OCI-LY7 (cell line): ENCODE data around the gene ITPKB.

Experiments
- CTCF ChIP-seq: fragments of 200-600 bp; sonication (generic); conservative IDR thresholded peaks from 2 replicates; pipeline ENCODE4 v1.5.1; 2014; ENCODE audit warnings: mild to moderate bottlenecking, antibody characterized with exemption, low read length, moderate library complexity, mixed read lengths
- EZH2phosphoT487 ChIP-seq: fragments of 200-600 bp; sonication (generic); IDR thresholded peaks from 2 replicates; pipeline ENCODE4 v1.6.1; 2018; ENCODE audit warnings: low read depth, borderline replicate concordance, mild to moderate bottlenecking, mixed run types, antibody characterized with exemption, low read length, moderate library complexity, mixed read lengths

DNA sequence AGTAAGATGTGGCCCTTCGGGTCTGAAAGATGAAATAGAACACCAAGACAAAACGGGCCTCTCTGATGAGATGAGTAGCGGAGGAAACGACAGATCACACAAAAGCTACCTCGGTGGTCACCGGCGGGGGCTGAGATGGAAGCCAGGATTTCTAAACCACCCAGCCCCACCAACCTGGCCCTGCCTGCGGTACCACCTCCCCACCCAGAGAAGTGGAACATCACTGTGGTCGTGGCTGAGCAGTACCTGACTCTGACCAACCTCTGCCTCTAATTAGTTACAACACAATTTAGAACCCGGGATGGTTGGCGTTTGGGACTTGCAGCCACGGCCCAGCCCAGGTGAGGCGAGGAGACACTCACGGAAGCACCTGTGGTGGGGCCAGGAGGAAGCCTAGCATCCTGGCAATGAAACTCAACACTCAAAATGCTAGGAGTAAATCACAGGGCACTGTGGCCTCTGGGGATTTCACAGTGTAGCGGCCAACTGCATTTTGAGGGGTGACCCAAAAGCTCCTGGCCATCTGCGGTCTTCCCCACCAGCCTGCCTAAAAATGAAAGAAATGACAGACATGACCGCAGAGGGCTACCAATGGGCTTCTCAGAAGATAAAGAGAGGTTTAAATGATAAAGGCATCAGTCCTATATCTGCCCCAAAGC, 73.4 kb downstream of the ITPKB start:
- TF ChIP-seq CTCF (no peak), EZH2phosphoT487 (no peak)
